Measurements from ENCODE around the gene NECAB2.

DNA sequence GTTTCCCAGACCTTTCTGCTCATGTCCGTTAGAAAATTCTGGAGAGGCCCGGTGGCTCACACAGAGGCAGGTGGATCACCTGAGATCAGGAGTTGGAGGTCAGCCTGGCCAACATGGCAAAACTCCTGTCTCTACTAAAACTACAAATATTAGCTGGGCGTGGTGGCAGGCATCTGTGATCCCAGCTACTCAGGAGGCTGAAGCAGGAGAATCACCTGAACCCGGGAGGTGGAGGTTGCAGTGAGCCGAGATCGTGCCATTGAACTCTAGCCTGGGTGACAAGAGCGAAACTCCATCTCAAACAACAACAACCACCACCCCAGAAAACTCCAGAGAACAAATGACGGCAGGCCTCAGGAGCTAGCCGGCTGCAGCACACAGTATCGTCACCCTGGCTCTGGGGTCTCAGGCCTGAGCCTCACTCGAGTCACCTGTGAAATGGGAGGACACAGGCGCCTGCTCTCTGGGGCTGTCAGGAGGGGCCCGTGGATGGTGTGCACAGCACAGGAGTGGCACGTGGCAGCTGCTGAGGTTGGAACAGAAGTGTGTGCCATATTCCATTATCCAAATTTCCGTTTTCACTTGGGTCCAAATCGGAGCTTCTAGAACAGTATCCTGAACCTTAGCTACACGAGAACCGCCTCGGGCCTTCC is 77.9 kb downstream of the NECAB2 start:
- TF ChIP-seq EZH2 (IDR thresholded peaks at IDR 0.05; ENCODE audit: insufficient read depth, poor library complexity, severe bottlenecking) (no peak), EZH2phosphoT487 (IDR thresholded peaks at IDR 0.05; ENCODE audit: insufficient read depth, low read depth) (no peak)

Measured in GM23248 (cell line).